CD8-positive, alpha-beta memory T cell (primary cell): Measurements from ENCODE around the gene ZNF784. TPM values are rescaled to one million over a fixed set of nuclear protein-coding genes. Genes with fewer than 3 reads are reported as not detected.

Experiments used
- CTCF ChIA-PET: fragments of 350-600 bp; sonication (Branson Sonifier 250); formaldehyde crosslinking; loops from one replicate; lab custom pipeline; 2021; ENCODE audit warnings: antibody characterized with exemption; lab: Charles Lee
- POLR2A ChIA-PET: fragments of 350-600 bp; sonication (Branson Sonifier 250); formaldehyde crosslinking; loops from one replicate; lab custom pipeline; 2021; ENCODE audit warnings: antibody characterized with exemption; lab: Charles Lee
- DNase-seq, 5 donors: peaks; one replicate each; pipeline versions ENCODE4 v3.0.0 to v3.0.0-alpha.2; 2020 to 2022; ENCODE audit warnings: mixed read lengths in 1 of 5
- H3K27ac ChIP-seq: one replicate; pipeline ENCODE4 v1.7.0; 2013; ENCODE audit warnings: low read depth, mild to moderate bottlenecking, low read length, moderate library complexity
- H3K27me3 ChIP-seq: 2 replicates; pipeline ENCODE4 v1.7.0; 2013; ENCODE audit warnings: low read length, mild to moderate bottlenecking; ENCODE audit not compliant: insufficient read depth, poor library complexity, severe bottlenecking
- H3K36me3 ChIP-seq: 2 replicates; pipeline ENCODE4 v1.7.0; 2013; ENCODE audit warnings: mild to moderate bottlenecking, low read length, moderate library complexity; ENCODE audit not compliant: insufficient read depth
- H3K4me1 ChIP-seq: 2 replicates; pipeline ENCODE4 v1.7.0; 2013; ENCODE audit warnings: mild to moderate bottlenecking, low read length, moderate library complexity; ENCODE audit not compliant: insufficient read depth
- H3K4me3 ChIP-seq: 2 replicates; pipeline ENCODE4 v1.7.0; 2013; ENCODE audit warnings: mild to moderate bottlenecking, low read length
- H3K9me3 ChIP-seq: 2 replicates; pipeline ENCODE4 v1.7.0; 2013; ENCODE audit warnings: mild to moderate bottlenecking, low read length
- H3K27ac Mint-ChIP-seq, 8 donors: one replicate each; pipeline ENCODE4 v1.8.0; 2020 to 2021; ENCODE audit warnings: mixed read lengths in 8 of 8, mild to moderate bottlenecking in 6 of 8, inconsistent platforms in 3 of 8, moderate library complexity in 3 of 8
- H3K27me3 Mint-ChIP-seq, 2 donors: one replicate each; pipeline ENCODE4 v1.8.0; 2020 to 2021; ENCODE audit warnings: mixed read lengths in 2 of 2, mild to moderate bottlenecking in 1 of 2, moderate library complexity in 1 of 2
- H3K36me3 Mint-ChIP-seq, 3 donors: one replicate each; pipeline ENCODE4 v1.8.0; 2020 to 2021; ENCODE audit warnings: mixed read lengths in 3 of 3, inconsistent platforms in 1 of 3, mild to moderate bottlenecking in 1 of 3
- H3K4me1 Mint-ChIP-seq, 3 donors: one replicate each; pipeline ENCODE4 v1.8.0; 2020 to 2021; ENCODE audit warnings: mixed read lengths in 3 of 3, inconsistent platforms in 1 of 3, mild to moderate bottlenecking in 1 of 3
- H3K4me3 Mint-ChIP-seq, 7 donors: one replicate each; pipeline ENCODE4 v1.8.0; 2020 to 2021; ENCODE audit warnings: mixed read lengths in 7 of 7, mild to moderate bottlenecking in 6 of 7, moderate library complexity in 4 of 7, inconsistent platforms in 2 of 7
- H3K9me3 Mint-ChIP-seq, 5 donors: one replicate each; pipeline ENCODE4 v1.8.0; 2020 to 2022; ENCODE audit warnings: mixed read lengths in 5 of 5, mild to moderate bottlenecking in 3 of 5, moderate library complexity in 2 of 5, inconsistent platforms in 1 of 5
- polyA plus RNA-seq: library from polyadenylated mRNA; unstranded; fragments of 300-500 nt; fragmentation: Illumina TruSeq; gene quantifications from one replicate; pipeline ENCODE4 v1.2.3, GENCODE V29; 2021
- total RNA-seq, 2 experiments: library from RNA; stranded (reverse); gene quantifications; one replicate each; pipeline ENCODE4 v1.2.3, GENCODE V29; 2021

The ZNF784 gene
- total and polyA plus RNA-seq, 3 experiments from 2014 or later = 1.0 to 2.9 (median 2.6) TPM

GRCh38 chr19:55617426-55617825, 6.9 kb downstream of the ZNF784 start:
- H3K27ac Mint-ChIP-seq = peak overlapping the region in 2 of 8 donors; percentile 26 to 80
- Histone ChIP-seq H3K4me3 (no peak overlapping the region), H3K4me1 (peaks cover 11% of the 10 kb centered on the region), H3K36me3 (no peaks in the 10 kb centered on the region), H3K27ac (no peak overlapping the region), H3K9me3 (no peaks in the 10 kb centered on the region), H3K27me3 (no peaks in the 10 kb centered on the region)
- CTCF ChIA-PET = interaction anchor here (0.7 to 2.7 kb wide), 2 partner anchors 11 to 15 kb away, joined by 3 to 10 read pairs; partner anchors contain the start of gene ZNF865
- DNase-seq = no peak
- POLR2A ChIA-PET = no interaction called here
- H3K36me3 Mint-ChIP-seq = peaks cover 0 to 31% (median 7%) of the 10 kb centered on the region in 3 donors
- no peaks in the 10 kb centered on the region for H3K9me3 Mint-ChIP-seq
- H3K4me3 Mint-ChIP-seq = no peak overlapping the region
- no peaks in the 10 kb centered on the region for H3K27me3 Mint-ChIP-seq
- peaks cover 18 to 30% (median 23%) of the 10 kb centered on the region in 3 donors for H3K4me1 Mint-ChIP-seq

GRCh38 chr19:55616395-55616875, 7.9 kb downstream of the ZNF784 start:
- POLR2A ChIA-PET = no interaction called here

GRCh38 chr19:55615543-55616394, 8.6 kb downstream of the ZNF784 start:
- Histone ChIP-seq H3K4me3 (no peak overlapping the region), H3K36me3 (no peaks in the 10 kb centered on the region), H3K27me3 (no peaks in the 10 kb centered on the region), H3K4me1 (peaks cover 7% of the 10 kb centered on the region), H3K27ac (no peak overlapping the region), H3K9me3 (no peaks in the 10 kb centered on the region)
- no peak for DNase-seq
- ChIA-PET POLR2A (no interaction called here), CTCF (interaction anchor here (0.7 kb wide), 1 partner anchor 16 kb away, joined by 3 read pairs; no protein-coding TSS in a partner anchor)
- Mint-ChIP-seq H3K9me3 (no peaks in the 10 kb centered on the region), H3K4me1 (peaks cover 23 to 38% (median 34%) of the 10 kb centered on the region in 3 donors), H3K27me3 (no peaks in the 10 kb centered on the region), H3K36me3 (peaks cover 0 to 43% (median 7%) of the 10 kb centered on the region in 3 donors), H3K27ac (no peak overlapping the region), H3K4me3 (no peak overlapping the region)

More at GRCh38 chr19:55616395-55616875, 7.9 kb downstream of the ZNF784 start:
- peaks cover 11% of the 10 kb centered on the region for H3K4me1 ChIP-seq
- CTCF ChIA-PET = interaction anchor here (2.7 kb wide), 1 partner anchor 10 kb away, joined by 10 read pairs; the partner anchor contains the start of gene ZNF865
- no peaks in the 10 kb centered on the region for H3K36me3 ChIP-seq
- H3K36me3 Mint-ChIP-seq = peaks cover 0 to 36% (median 7%) of the 10 kb centered on the region in 3 donors
- H3K4me1 Mint-ChIP-seq = peaks cover 22 to 38% (median 31%) of the 10 kb centered on the region in 3 donors
- no peak overlapping the region for H3K4me3 Mint-ChIP-seq
- no peaks in the 10 kb centered on the region for H3K27me3 Mint-ChIP-seq
- H3K27ac ChIP-seq = no peak overlapping the region
- H3K27ac Mint-ChIP-seq = no peak overlapping the region
- H3K27me3 ChIP-seq = no peaks in the 10 kb centered on the region
- no peaks in the 10 kb centered on the region for H3K9me3 Mint-ChIP-seq
- DNase-seq = no peak
- no peak overlapping the region for H3K4me3 ChIP-seq
- no peaks in the 10 kb centered on the region for H3K9me3 ChIP-seq

- no peaks in the 10 kb centered on the region for H3K9me3 Mint-ChIP-seq
- ChIA-PET POLR2A (interaction anchor here (0.5 kb wide), 1 partner anchor 20 kb away, joined by 6 read pairs; no protein-coding TSS in a partner anchor), CTCF (interaction anchor here (0.7 kb wide), 1 partner anchor 17 kb away, joined by 3 read pairs; no protein-coding TSS in a partner anchor)
- H3K27me3 Mint-ChIP-seq = no peaks in the 10 kb centered on the region
- H3K27me3 ChIP-seq = no peaks in the 10 kb centered on the region
- H3K27ac ChIP-seq = no peak overlapping the region
- no peak for DNase-seq
- no peak overlapping the region for H3K4me3 Mint-ChIP-seq
- H3K4me1 ChIP-seq = no peaks in the 10 kb centered on the region
- H3K9me3 ChIP-seq = no peaks in the 10 kb centered on the region
- no peak overlapping the region for H3K27ac Mint-ChIP-seq
- peaks cover under 1% of the 10 kb centered on the region for H3K36me3 ChIP-seq
- H3K36me3 Mint-ChIP-seq = peaks cover under 1 to 48% (median 7%) of the 10 kb centered on the region in 3 donors
- H3K4me3 ChIP-seq = no peak overlapping the region
- peaks cover 20 to 35% (median 34%) of the 10 kb centered on the region in 3 donors for H3K4me1 Mint-ChIP-seq
Measured at GRCh38 chr19:55614711-55615542, 9.4 kb downstream of the ZNF784 start.

- no peak overlapping the region for H3K4me3 ChIP-seq
- CTCF ChIA-PET = interaction anchor here (0.5 kb wide), 1 partner anchor 18 kb away, joined by 3 read pairs; no protein-coding TSS in a partner anchor
Measured at GRCh38 chr19:55613930-55614710, 10.2 kb downstream of the ZNF784 start.

GRCh38 chr19:55613396-55613795, 11.0 kb downstream of the ZNF784 start:
- no peak overlapping the region for H3K27ac ChIP-seq
- peaks cover 4 to 60% (median 9%) of the 10 kb centered on the region in 3 donors for H3K36me3 Mint-ChIP-seq
- H3K4me1 ChIP-seq = no peaks in the 10 kb centered on the region
- peaks cover 24 to 42% (median 41%) of the 10 kb centered on the region in 3 donors for H3K4me1 Mint-ChIP-seq
- H3K27me3 ChIP-seq = no peaks in the 10 kb centered on the region
- no peaks in the 10 kb centered on the region for H3K9me3 Mint-ChIP-seq
- H3K9me3 ChIP-seq = no peaks in the 10 kb centered on the region
- H3K36me3 ChIP-seq = peaks cover 6% of the 10 kb centered on the region
- no peak overlapping the region for H3K4me3 Mint-ChIP-seq
- no peak overlapping the region for H3K4me3 ChIP-seq
- ChIA-PET POLR2A (no interaction called here), CTCF (interaction anchor here (0.5 kb wide), 1 partner anchor 18 kb away, joined by 3 read pairs; no protein-coding TSS in a partner anchor)
- H3K27me3 Mint-ChIP-seq = no peaks in the 10 kb centered on the region
- H3K27ac Mint-ChIP-seq = peak overlapping the region in 1 of 8 donors; percentile 47
- DNase-seq = no peak

More at GRCh38 chr19:55613930-55614710, 10.2 kb downstream of the ZNF784 start:
- H3K4me1 ChIP-seq = no peaks in the 10 kb centered on the region
- peaks cover 22 to 36% (median 36%) of the 10 kb centered on the region in 3 donors for H3K4me1 Mint-ChIP-seq
- H3K27me3 Mint-ChIP-seq = no peaks in the 10 kb centered on the region
- H3K27ac ChIP-seq = no peak overlapping the region
- H3K36me3 ChIP-seq = peaks cover 6% of the 10 kb centered on the region
- DNase-seq = no peak
- POLR2A ChIA-PET = no interaction called here
- H3K27ac Mint-ChIP-seq = no peak overlapping the region
- H3K36me3 Mint-ChIP-seq = peaks cover 4 to 54% (median 11%) of the 10 kb centered on the region in 3 donors
- H3K9me3 ChIP-seq = no peaks in the 10 kb centered on the region
- H3K27me3 ChIP-seq = no peaks in the 10 kb centered on the region
- H3K9me3 Mint-ChIP-seq = no peaks in the 10 kb centered on the region
- H3K4me3 Mint-ChIP-seq = no peak overlapping the region
